Fibroblast of villous mesenchyme (primary cell): ENCODE results near the gene DIPK1B. TPM values are rescaled to one million over a fixed set of nuclear protein-coding genes. Genes with fewer than 3 reads are reported as not detected.
A peak's percentile ranks its signal among the peaks of the same experiment; 100 is the strongest.

Source experiments
- DNase-seq: peaks from one replicate; pipeline ENCODE4 v3.0.0-alpha.2; 2010; ENCODE audit warnings: low read depth
- H3K4me3 ChIP-seq: 2 replicates; pipeline ENCODE4 v1.5.1; 2011; ENCODE audit warnings: low read depth, mild to moderate bottlenecking, low read length
- total RNA-seq: library from RNA; depleted of rRNA; stranded (reverse); fragments of >200 nt; gene quantifications from 2 replicates; pipeline ENCODE4 v1.2.3, GENCODE V29; 2012
- TF ChIP-seq, protein P1 (sequence below): IDR thresholded peaks from 2 replicates; pipeline ENCODE4 v1.5.1; 2012; ENCODE audit warnings: low read depth, mild to moderate bottlenecking, low read length; ENCODE audit not compliant: insufficient read depth

Gene DIPK1B
- total RNA-seq, 1 donor = 0.43 TPM

DNA sequence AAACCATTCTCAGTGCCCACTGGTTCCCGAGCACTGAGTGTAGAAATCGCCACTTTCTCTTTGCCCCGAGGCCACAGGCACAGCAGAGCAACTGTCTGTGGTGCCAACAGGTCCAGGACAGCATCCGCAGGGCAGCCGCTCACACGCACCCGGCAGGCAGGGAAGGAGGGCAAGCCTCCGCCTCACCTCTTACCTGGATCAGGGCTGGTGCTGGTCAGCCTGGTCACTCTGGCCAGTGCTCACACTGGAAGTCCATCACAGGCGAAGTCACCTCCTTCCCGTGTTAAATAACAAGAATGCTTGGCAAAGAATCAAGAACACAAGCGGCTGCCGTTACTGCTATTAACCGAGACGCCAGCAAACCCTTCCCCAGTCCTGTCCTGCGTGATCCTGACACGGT lies 13.7 kb downstream of the DIPK1B start:
- DNase-seq = no peak
- TF ChIP-seq, protein P1, sequence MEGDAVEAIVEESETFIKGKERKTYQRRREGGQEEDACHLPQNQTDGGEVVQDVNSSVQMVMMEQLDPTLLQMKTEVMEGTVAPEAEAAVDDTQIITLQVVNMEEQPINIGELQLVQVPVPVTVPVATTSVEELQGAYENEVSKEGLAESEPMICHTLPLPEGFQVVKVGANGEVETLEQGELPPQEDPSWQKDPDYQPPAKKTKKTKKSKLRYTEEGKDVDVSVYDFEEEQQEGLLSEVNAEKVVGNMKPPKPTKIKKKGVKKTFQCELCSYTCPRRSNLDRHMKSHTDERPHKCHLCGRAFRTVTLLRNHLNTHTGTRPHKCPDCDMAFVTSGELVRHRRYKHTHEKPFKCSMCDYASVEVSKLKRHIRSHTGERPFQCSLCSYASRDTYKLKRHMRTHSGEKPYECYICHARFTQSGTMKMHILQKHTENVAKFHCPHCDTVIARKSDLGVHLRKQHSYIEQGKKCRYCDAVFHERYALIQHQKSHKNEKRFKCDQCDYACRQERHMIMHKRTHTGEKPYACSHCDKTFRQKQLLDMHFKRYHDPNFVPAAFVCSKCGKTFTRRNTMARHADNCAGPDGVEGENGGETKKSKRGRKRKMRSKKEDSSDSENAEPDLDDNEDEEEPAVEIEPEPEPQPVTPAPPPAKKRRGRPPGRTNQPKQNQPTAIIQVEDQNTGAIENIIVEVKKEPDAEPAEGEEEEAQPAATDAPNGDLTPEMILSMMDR = no peak
- peak overlapping the region; percentile 95 for H3K4me3 ChIP-seq

DNA sequence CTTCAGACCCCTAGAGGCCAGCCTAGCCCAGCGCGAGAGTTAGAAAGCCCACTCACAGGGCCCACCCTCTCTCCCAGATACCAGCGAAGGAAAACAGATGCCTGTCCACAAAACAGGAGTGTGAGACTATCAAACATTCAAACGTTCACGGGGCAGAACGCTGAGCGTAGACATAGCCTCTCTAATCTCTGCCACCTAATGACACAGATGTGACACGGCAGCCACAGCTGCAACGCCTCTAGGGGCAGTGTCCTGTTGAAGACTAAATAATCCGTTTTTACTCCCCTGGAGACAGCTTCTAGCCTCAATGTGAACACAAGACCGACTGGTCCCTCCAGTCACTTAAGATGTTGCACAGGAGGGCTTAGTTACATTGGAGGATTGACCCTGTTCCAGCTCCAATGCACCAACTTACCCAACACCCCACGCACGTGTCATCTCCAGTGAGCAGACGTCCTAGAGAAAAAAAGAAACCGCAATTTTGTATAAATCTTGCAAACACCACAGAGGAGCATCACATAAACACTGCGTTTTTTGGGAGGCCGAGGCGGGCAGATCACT lies 14.3 kb downstream of the DIPK1B start:
- DNase-seq = peak; percentile 62
- peak overlapping the region; percentile 95 for H3K4me3 ChIP-seq
- TF ChIP-seq, protein P1 = peak; percentile 27

DNA sequence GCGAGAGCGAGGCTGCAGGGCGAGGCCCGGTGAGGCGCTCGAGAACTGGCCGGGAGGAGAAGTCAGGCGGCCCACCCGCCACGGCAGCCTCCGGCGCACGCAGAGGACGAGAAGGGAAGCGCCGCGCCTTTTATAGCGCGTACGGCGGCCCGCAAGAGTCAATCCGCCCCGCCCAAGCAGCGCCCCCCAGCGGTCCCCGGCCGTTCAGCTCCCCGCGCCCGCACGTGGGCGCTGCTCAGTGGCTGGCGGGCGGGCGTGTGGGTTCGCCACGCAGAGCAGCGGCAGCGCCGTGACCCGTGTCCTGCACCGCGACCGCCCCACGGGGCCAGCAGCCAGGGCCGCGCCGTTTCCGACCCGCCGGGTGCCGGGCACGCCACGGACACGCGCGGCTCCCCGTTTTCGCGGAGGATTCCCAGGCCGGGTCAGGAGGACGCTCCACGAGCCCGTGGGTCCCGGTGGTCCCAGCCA lies 15.7 kb downstream of the DIPK1B start:
- DNase-seq = peak; percentile 89
- TF ChIP-seq, protein P1 = peak; percentile 66
- H3K4me3 ChIP-seq = peak overlapping the region; percentile 95

DNA sequence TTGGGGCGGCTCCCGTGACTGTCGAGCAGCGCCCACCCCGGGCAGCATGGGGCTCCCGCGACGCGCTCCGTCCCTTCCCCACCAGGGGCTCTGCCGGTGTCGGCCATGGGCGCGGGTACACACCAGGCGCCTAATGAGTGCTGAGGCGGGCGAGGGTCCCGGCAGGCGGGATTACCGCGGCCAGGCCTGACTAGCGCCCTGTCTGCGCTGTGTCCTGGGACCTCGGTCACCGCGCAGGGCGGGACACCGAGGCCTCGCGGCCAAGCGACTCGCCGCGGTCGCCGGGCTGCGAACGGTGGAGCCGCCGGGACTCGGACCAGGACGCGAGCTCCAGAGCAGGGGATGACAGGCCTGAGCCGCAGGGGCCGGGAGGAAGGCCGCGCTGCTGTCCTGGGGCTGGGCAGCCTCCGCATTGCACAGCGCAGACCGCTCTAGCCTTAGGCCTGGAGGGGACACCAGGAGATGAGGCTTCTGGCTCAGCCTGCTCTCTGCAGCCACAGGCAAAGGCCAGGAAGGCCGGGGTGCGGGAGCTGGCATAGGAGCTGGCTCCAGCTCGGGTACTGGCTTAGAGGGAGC lies 16.3 kb downstream of the DIPK1B start:
- DNase-seq = peak; percentile 54
- TF ChIP-seq, protein P1 = no peak
- peak overlapping the region; percentile 95 for H3K4me3 ChIP-seq

DNA sequence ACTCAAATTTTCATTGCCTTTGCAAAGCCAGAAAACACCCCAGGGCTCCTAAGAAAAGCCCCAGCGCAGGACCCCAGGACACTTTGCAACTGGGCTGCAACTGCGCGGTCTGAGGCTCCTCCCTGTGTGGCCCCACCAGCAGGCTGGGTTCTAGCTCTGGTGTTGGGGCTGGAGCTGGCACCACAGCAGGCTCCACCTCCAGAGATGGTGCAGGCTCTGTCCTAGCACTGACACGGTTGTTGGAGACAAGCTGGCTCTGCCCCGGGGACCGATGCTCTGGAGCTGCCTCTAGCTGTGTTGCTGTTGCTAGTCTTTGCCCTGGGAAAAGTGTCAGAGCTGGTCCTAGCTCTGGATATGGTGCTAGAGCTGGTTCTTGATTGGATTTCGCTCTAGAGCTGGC lies 16.8 kb downstream of the DIPK1B start:
- peak overlapping the region; percentile 95 for H3K4me3 ChIP-seq
- no peak for DNase-seq
- TF ChIP-seq, protein P1 = no peak

DNA sequence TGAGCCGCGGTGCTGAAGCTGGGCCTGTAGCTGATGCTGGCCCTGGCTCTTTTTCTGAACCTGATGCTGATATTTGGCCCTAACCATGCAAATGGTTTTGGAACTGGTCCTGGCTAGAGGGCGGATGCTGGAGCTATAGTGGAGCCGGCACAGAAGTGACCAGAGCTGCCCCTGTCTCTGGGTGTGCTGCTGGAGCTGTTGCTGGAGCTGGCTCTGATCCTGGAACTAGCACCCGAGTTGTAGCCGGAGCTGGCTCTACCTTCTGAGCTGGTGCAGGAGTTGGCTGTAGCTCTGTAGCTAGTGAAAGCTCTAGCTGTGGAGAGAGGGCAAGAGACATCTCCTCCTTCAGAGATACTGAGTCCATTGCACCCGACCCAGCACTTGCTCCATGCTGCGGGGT lies 17.6 kb downstream of the DIPK1B start:
- DNase-seq = no peak
- H3K4me3 ChIP-seq = no peak overlapping the region
- TF ChIP-seq, protein P1 = no peak
